ENCODE measurements around the gene ABTB2.

Gene ABTB2

GRCh38 chr11:34341931-34342533 lies 15.8 kb downstream of the ABTB2 start:
- DNase-seq (ENCODE audit: low read depth): peak; percentile 72

DNA sequence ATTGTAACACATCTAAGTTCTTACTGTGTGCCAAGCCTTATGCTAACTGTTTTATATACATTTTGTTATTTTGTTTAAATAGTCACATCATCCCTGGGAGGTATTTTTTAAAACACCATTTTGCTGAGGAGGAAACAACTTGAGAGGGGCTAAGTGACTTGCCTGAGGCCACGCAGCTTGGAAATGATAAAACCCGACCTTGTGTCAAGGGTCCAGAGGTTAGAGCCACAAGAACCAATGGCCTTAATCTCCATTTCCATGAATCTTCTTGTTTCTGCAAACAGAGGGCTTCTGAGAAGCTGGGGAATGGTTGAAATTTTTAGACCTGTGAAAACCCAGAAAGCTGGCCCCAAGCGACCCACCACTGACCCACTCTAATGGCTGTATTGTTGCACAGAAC lies 16.7 kb downstream of the ABTB2 start:
- DNase-seq (ENCODE audit: low read depth): no peak

DNA sequence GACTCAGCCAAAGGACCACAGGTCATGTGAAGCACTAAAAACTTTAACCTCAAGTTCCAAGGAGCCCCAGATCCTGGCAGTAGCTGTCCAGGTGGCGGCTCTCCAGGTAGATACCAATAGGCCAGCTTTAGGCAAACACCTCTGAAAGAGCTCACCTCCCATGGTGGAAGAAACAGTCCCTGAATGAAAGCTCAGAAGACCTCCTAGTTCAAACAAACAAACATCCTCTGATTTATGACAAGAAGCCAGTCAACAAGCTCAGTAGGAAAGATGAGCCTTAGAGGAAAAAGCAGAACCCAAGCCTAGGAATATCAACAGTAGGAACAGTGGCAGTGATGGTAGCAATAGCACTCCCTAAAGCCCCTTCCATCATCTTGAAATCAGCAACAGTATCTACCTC lies 17.2 kb downstream of the ABTB2 start:
- DNase-seq (ENCODE audit: low read depth): no peak

DNA sequence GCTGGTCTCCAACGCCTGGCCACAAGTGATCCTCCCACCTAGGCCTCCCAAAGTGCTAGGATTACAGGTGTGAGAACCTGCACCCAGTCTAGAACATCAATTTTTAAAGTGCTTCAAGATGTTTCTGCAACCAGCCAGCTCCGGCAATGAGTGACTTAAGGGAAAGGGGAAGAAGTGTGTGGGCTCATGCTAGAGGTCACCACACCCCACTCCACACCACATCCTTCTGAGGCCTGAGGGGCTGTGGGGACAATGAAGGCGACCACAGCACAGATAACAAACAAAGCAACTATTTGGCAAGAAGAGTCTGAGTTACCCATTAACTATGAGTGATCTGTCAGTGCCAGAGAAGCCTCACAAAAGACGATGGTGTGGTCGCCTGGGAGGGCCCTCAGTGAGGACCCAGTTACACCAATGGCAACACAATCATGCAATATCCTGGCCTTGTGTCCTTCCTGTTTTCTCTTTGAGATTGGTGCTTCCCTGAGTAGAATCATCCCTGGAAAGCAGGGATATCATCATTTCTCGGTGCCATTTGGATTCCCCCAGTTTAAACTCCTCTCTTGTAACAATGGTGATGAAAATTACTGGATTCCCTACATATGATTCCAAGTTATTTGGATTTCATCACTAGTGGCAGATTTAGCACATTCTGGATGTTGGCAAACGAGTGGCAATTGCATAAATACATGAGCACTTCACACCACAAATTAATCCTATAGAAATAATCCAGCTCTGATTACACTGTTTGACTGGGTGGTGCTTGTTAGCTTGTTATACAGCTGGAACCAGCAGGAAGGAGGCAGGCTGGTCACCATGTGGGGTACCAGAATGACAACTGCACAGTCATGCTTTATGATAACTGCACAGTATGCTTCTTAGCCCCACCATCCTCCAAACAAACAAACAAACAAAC lies 18.4 kb downstream of the ABTB2 start:
- no peak for DNase-seq (ENCODE audit: low read depth)

- no peak for DNase-seq (ENCODE audit: low read depth)
Measured at GRCh38 chr11:34337016-34337415, 20.8 kb downstream of the ABTB2 start.

GRCh38 chr11:34335801-34336200 lies 22.0 kb downstream of the ABTB2 start:
- no peak for DNase-seq (ENCODE audit: low read depth)

GRCh38 chr11:34335331-34335730 lies 22.5 kb downstream of the ABTB2 start:
- no peak for DNase-seq (ENCODE audit: low read depth)

DNA sequence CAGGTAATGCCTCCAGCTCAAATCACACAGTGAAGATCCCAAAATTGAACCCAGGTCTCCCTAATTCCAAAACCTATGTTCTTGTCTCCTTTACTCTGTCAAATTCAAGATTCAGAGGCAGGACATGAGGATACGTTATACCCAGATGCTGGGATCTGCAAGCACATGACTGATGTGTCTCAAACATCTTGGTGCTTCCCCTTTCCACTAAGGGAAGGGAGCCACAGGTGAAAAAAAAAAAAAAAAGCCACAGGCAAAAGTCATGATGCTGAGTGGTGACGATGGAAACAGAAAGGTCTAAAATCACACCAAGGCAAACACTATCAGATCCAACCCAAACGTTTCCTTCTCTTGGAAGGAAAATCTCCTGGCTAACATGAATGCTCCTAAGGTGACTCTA lies 24.0 kb downstream of the ABTB2 start:
- no peak for DNase-seq (ENCODE audit: low read depth)

- no peak for DNase-seq (ENCODE audit: low read depth)
Measured at GRCh38 chr11:34332524-34332923, 25.3 kb downstream of the ABTB2 start.

- DNase-seq (ENCODE audit: low read depth): no peak
Measured at GRCh38 chr11:34331736-34332135, 26.1 kb downstream of the ABTB2 start.

GRCh38 chr11:34331329-34331728 lies 26.5 kb downstream of the ABTB2 start:
- DNase-seq (ENCODE audit: low read depth): peak; percentile 73

GRCh38 chr11:34330653-34331052 lies 27.2 kb downstream of the ABTB2 start:
- DNase-seq (ENCODE audit: low read depth): no peak

DNA sequence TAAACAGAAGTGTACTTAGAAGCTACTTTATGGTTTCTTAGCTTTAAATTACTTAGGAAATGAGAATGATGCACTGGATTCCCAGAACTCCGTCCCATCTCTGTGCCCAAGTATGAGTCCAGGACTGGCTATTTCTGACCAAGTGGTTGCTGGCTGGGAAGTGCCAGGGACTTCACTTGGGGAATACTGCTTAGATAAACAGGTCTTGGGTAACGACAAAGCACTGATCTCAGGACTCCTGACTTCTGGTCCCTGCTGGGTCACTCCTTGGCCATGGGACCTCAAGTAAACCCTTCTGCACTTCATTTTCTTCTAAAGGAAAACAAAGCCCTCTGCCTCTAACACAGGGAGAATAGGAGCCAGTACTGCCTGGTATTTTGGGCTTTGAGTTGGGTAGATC lies 27.9 kb downstream of the ABTB2 start:
- DNase-seq (ENCODE audit: low read depth): no peak

DNA sequence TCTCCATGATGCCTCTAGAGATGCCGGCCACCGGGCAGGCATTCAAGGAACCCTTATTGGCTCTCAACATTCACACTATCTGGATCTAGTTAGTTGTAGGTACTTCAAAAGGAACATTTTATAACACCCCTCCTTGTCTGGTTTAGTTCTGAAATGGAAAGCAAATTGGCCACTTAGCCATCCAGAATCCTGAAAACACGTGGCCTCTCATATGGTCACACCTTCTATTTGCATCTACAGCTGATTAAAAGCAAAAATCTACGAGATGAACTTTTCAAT lies 29.2 kb downstream of the ABTB2 start:
- no peak for DNase-seq (ENCODE audit: low read depth)

- DNase-seq (ENCODE audit: low read depth): no peak
Measured at GRCh38 chr11:34327804-34328631, 29.8 kb downstream of the ABTB2 start.

DNA sequence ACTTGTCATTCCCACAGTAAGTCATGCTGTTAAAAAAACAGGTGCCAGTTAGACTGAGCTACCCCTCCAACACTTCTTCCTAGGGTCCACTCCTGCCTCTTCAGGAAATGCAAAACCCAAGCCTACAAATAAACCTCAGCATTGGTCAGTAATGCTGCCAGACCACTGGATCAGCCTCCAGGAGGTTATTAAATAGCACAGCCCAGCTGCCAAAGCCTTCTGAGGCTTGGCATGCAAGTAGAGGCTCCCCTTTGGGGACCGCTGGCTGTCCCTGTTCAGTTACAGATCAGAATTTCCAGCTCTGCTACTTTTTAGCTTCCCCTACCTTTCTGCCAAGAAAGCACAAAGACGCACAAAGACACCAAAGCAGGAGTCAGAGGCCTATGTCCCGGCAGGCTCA lies 33.3 kb downstream of the ABTB2 start:
- DNase-seq (ENCODE audit: low read depth): no peak

DNA sequence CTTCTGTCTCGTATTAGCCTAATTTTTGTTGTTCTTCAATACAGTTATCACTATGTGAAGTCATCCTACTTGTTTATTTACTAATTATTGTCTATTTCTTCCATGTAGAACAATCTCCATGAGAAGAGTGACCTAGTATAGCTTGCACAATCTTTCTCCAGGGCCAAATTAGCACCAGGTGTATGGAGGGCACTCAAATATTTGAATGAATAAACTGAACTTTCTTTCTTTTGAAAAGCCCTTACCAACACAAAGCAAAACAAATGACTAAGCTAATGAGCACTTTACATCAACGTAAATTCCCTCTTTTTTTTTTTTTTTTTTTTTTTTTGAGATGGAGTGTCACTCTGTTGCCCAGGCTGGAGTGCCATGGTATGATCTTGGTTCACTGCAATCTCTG lies 34.2 kb downstream of the ABTB2 start:
- DNase-seq (ENCODE audit: low read depth): no peak

- DNase-seq (ENCODE audit: low read depth): no peak
Measured at GRCh38 chr11:34318111-34319037, 39.4 kb downstream of the ABTB2 start.

DNA sequence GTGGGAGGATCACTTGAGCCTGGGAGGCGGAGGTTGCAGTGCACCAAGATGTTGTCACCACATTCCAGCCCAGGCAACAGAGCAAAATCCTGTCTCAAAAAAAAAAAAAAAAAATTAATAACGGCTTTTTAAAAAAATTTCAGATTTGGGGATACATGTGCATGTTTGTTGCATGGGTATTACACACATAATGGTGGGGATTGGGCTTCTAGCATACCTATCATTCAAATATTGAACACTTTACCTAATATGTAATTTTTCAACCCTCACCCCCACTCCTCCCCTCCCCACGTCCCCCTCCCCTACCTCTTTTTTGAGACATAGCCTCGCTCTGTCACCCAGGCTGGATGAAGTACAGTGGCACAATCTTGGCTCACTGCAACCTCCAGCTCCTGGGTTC lies 40.1 kb downstream of the ABTB2 start:
- DNase-seq (ENCODE audit: low read depth): no peak

DNA sequence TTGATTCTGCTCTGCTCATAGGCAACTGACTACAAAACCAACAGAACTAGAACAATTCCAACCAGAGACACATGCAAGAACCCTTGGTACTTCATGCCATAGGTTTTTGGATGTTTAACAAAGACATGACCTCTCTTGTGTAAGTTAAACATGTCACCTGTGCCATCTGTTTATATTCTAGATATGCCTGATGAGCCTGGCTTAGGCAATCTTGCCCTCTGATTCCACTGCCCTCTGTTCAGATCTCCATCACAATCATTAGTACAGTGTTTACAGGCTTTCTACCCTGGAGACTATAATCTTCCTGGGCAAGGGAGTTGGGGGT lies 40.8 kb downstream of the ABTB2 start:
- DNase-seq (ENCODE audit: low read depth): no peak

DNA sequence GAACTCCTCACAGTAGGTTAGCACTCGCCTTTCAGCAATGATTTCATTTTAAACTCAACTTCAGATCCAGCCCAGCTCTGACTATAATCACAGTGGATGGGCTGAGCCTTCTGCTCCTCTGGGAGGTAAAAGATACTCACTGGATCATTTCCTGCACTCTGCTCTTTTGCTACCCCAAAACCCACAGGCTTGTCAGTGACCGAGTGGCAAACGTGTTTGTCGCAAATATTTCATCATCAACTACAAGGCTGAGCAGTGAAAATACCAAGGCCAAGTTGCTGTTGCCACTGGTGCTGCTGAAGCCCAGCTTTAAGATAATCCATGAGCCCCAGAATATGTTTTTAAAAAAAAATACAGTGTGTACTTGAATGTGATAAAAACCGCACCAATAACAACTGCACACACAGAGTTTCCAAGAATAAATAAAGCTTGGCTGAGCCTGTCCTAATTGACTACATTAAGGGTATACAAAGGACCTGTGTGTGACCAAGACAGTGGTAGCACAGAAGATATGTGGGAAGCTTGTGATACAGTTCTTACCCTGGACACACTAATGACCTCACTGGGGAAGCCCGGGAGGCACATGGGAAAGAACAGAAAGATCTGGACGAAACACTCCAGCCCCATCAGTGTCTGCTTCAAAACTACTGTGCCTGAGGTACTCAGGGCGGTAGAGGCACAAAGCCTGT lies 41.3 kb downstream of the ABTB2 start:
- DNase-seq (ENCODE audit: low read depth): no peak

DNA sequence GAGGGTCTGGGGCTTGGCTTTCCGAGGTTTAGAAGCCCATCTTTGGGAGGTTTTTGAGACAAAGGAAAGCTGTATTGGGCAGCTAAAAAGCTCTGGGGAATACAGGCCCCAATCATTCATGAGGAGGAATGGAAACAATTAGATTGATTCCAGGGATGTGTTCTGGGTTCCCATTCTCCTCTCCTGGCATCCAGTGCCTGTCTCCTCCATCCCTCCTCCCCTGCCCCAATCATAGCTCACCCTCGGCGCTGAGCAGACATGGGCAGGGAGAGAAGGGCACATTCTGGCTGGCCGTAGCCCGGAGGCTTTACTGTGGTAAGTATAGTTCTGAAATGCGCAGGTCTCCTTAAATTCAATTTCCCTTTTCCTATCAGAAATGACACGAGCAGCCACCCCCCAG lies 42.4 kb downstream of the ABTB2 start:
- DNase-seq (ENCODE audit: low read depth): no peak
